GM12873 (cell line): ENCODE data around the gene IL17RD.

Experiments
- CTCF ChIP-seq: IDR thresholded peaks from 2 replicates; pipeline ENCODE4 v1.5.1; 2012; ENCODE audit warnings: low read depth, mild to moderate bottlenecking, moderate library complexity, low read length, control low read depth; ENCODE audit not compliant: insufficient read depth; ENCODE audit errors: missing control alignments

The IL17RD gene

GRCh38 chr3:57150113-57150581 is 15.0 kb downstream of the IL17RD start:
- TF ChIP-seq CTCF, result no peak

- no peak for TF ChIP-seq CTCF
Observed at GRCh38 chr3:57147071-57147470, 18.1 kb downstream of the IL17RD start.

- TF ChIP-seq CTCF, result no peak
Observed at GRCh38 chr3:57145852-57146251, 19.3 kb downstream of the IL17RD start.

GRCh38 chr3:57144952-57145351 is 20.2 kb downstream of the IL17RD start:
- TF ChIP-seq CTCF, result no peak

GRCh38 chr3:57143886-57144459 is 21.2 kb downstream of the IL17RD start:
- TF ChIP-seq CTCF, result no peak

GRCh38 chr3:57142411-57142723 is 22.8 kb downstream of the IL17RD start:
- TF ChIP-seq CTCF, result no peak

- no peak for TF ChIP-seq CTCF
Observed at GRCh38 chr3:57141719-57142410, 23.3 kb downstream of the IL17RD start.
